Measurements from ENCODE around the gene MSH2. TPM values are rescaled to one million over a fixed set of nuclear protein-coding genes. Genes with fewer than 3 reads are reported as not detected.

Gene MSH2
- total RNA-seq, 1 donor from 2014 or later = 56.5 TPM

DNA sequence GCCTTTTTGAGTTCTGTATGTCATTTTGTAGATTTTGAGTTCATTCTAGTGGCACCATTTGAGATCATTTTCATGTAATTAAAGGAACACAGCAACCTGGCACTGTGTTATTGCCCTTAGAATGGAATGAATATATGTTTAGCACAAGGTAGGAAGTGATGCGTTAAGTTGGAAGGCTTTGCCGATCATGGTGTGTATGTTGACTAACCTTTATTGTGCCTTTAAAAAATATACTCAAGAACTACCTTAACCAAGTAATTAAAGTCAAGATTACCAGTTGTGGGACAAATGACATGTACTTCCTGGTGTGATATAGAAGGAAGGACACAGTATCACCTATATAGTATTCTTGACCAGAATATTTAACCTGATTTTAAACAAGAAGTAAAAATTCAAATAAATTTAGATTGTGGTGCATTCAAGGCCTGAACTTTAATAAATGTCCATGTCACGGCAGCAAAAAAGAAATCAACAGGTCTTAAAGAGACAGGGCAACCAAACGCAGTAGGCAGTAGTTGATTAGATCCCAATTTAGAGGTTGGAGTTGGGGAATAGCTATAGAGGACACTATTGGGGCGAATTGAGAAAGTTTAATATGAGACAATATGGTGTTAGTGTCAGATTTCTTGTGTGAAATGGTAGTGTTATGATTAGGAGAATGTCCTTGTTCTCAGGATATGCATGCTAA, 68.6 kb downstream of the MSH2 start:
- no peak for TF ChIP-seq CTCF (IDR thresholded peaks at IDR 0.05; ENCODE audit: unreplicated experiment)
- H3K4me3 Mint-ChIP-seq (ENCODE audit: unreplicated experiment) = no peak overlapping the region
- H3K27ac Mint-ChIP-seq (ENCODE audit: unreplicated experiment) = no peak overlapping the region
- H3K4me1 Mint-ChIP-seq (ENCODE audit: unreplicated experiment) = no peaks in the 10 kb centered on the region
- no peak for DNase-seq (ENCODE audit: low spot score)
- no peaks in the 10 kb centered on the region for H3K27me3 Mint-ChIP-seq (ENCODE audit: unreplicated experiment)
- H3K36me3 Mint-ChIP-seq (ENCODE audit: low read depth, unreplicated experiment) = peaks cover 9% of the 10 kb centered on the region
- H3K9me3 Mint-ChIP-seq (ENCODE audit: unreplicated experiment) = no peaks in the 10 kb centered on the region

DNA sequence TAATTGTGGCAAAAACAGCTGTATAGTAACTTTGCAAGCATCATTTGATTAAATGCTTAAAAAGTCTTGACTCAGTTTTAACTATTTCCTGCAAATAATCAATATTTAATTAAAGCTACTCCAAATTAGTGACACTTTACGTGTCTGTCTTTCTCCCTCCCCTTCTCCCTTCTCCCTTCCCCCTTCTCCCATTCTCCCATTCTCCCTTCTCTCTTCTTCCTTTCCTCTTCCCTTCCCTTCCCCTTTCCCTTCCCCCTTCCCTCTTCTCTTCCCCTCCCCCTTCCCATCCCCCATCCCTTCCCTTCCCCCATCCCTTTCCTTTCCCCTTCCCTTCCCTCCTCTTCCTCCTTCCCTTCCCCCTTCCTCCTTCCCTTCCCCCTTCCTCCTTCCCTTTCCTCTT, 76.9 kb downstream of the MSH2 start:
- Mint-ChIP-seq H3K27me3 (ENCODE audit: unreplicated experiment) (no peaks in the 10 kb centered on the region), H3K27ac (ENCODE audit: unreplicated experiment) (no peak overlapping the region), H3K4me3 (ENCODE audit: unreplicated experiment) (no peak overlapping the region), H3K9me3 (ENCODE audit: unreplicated experiment) (no peaks in the 10 kb centered on the region), H3K36me3 (ENCODE audit: low read depth, unreplicated experiment) (peaks cover 28% of the 10 kb centered on the region), H3K4me1 (ENCODE audit: unreplicated experiment) (no peaks in the 10 kb centered on the region)
- DNase-seq (ENCODE audit: low spot score) = no peak
- no peak for TF ChIP-seq CTCF (IDR thresholded peaks at IDR 0.05; ENCODE audit: unreplicated experiment)

DNA sequence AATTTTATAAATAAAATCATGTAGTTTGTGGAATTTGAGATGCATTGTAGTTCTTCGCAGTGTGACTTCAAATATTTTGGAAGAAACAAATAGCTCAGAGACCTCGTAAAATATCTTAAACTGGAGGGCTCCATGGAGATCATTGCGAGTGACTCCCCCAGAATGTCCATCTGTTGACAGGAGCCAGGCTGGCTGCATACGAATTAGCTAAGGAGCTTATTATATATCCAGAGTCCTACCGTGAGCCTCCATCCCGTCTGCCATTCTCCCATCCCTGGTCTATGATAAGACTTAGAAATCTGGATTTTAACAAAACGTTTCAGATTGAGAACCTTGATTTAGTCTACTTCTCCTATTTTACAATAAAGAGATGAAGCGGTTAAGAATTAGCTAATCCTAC, 80.2 kb downstream of the MSH2 start:
- Mint-ChIP-seq H3K27ac (ENCODE audit: unreplicated experiment) (no peak overlapping the region), H3K9me3 (ENCODE audit: unreplicated experiment) (no peaks in the 10 kb centered on the region), H3K4me1 (ENCODE audit: unreplicated experiment) (peaks cover 11% of the 10 kb centered on the region), H3K36me3 (ENCODE audit: low read depth, unreplicated experiment) (peaks cover 20% of the 10 kb centered on the region), H3K27me3 (ENCODE audit: unreplicated experiment) (no peaks in the 10 kb centered on the region), H3K4me3 (ENCODE audit: unreplicated experiment) (no peak overlapping the region)
- DNase-seq (ENCODE audit: low spot score) = no peak
- no peak for TF ChIP-seq CTCF (IDR thresholded peaks at IDR 0.05; ENCODE audit: unreplicated experiment)

- Mint-ChIP-seq H3K27ac (ENCODE audit: unreplicated experiment) (no peak overlapping the region), H3K4me1 (ENCODE audit: unreplicated experiment) (peaks cover 11% of the 10 kb centered on the region), H3K36me3 (ENCODE audit: low read depth, unreplicated experiment) (peaks cover 11% of the 10 kb centered on the region), H3K27me3 (ENCODE audit: unreplicated experiment) (no peaks in the 10 kb centered on the region), H3K4me3 (ENCODE audit: unreplicated experiment) (no peak overlapping the region), H3K9me3 (ENCODE audit: unreplicated experiment) (no peaks in the 10 kb centered on the region)
- DNase-seq (ENCODE audit: low spot score) = no peak
- TF ChIP-seq CTCF (IDR thresholded peaks at IDR 0.05; ENCODE audit: unreplicated experiment) = no peak
Observed at GRCh38 chr2:47484396-47484795, 81.4 kb downstream of the MSH2 start.

DNA sequence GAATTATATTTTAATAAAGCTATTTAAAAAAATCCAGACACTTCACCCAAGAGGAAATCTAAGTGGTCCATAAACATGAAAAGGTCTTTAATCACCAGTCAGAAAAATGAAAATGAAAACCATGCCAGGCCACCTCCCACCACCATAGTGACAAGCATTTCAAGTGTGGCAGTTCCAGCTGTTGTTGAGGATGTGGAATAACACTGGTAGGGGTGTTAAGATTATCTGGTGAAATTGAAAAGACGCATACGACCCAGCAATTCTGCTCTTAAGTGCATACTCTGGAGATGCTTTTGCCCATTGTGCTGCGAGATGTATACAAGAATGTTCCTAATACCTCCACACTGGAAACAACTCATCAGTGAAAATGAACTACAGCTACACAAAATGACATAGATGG, 82.2 kb downstream of the MSH2 start:
- peaks cover 11% of the 10 kb centered on the region for H3K4me1 Mint-ChIP-seq (ENCODE audit: unreplicated experiment)
- H3K9me3 Mint-ChIP-seq (ENCODE audit: unreplicated experiment) = no peaks in the 10 kb centered on the region
- peaks cover 10% of the 10 kb centered on the region for H3K36me3 Mint-ChIP-seq (ENCODE audit: low read depth, unreplicated experiment)
- no peak overlapping the region for H3K27ac Mint-ChIP-seq (ENCODE audit: unreplicated experiment)
- no peak overlapping the region for H3K4me3 Mint-ChIP-seq (ENCODE audit: unreplicated experiment)
- no peak for DNase-seq (ENCODE audit: low spot score)
- TF ChIP-seq CTCF (IDR thresholded peaks at IDR 0.05; ENCODE audit: unreplicated experiment) = no peak
- peaks cover under 1% of the 10 kb centered on the region for H3K27me3 Mint-ChIP-seq (ENCODE audit: unreplicated experiment)
